HUES6 (cell line): ENCODE measurements around the gene ITPR3.

Experiments
- H3K27ac ChIP-seq: 2 replicates; pipeline ENCODE4 v1.7.0; 2013; ENCODE audit warnings: low read depth, mild to moderate bottlenecking, low read length, inconsistent platforms
- H3K27me3 ChIP-seq: 2 replicates; pipeline ENCODE4 v1.6.1; 2013; ENCODE audit warnings: low read length; ENCODE audit not compliant: control insufficient read depth, insufficient read depth
- H3K36me3 ChIP-seq: 2 replicates; pipeline ENCODE4 v1.6.1; 2013; ENCODE audit warnings: low read length; ENCODE audit not compliant: control insufficient read depth, insufficient read depth
- H3K4me1 ChIP-seq: 2 replicates; pipeline ENCODE4 v1.6.1; 2013; ENCODE audit warnings: low read length; ENCODE audit not compliant: control insufficient read depth, insufficient read depth
- H3K4me3 ChIP-seq: 2 replicates; pipeline ENCODE4 v1.5.1; 2013; ENCODE audit warnings: low read depth, low read length
- H3K9ac ChIP-seq: one replicate; pipeline ENCODE4 v1.6.1; 2013; ENCODE audit warnings: mild to moderate bottlenecking, low read length
- H3K9me3 ChIP-seq: 2 replicates; pipeline ENCODE4 v1.6.1; 2013; ENCODE audit warnings: low read depth, low read length; ENCODE audit not compliant: control insufficient read depth, insufficient read depth

ITPR3 gene

DNA sequence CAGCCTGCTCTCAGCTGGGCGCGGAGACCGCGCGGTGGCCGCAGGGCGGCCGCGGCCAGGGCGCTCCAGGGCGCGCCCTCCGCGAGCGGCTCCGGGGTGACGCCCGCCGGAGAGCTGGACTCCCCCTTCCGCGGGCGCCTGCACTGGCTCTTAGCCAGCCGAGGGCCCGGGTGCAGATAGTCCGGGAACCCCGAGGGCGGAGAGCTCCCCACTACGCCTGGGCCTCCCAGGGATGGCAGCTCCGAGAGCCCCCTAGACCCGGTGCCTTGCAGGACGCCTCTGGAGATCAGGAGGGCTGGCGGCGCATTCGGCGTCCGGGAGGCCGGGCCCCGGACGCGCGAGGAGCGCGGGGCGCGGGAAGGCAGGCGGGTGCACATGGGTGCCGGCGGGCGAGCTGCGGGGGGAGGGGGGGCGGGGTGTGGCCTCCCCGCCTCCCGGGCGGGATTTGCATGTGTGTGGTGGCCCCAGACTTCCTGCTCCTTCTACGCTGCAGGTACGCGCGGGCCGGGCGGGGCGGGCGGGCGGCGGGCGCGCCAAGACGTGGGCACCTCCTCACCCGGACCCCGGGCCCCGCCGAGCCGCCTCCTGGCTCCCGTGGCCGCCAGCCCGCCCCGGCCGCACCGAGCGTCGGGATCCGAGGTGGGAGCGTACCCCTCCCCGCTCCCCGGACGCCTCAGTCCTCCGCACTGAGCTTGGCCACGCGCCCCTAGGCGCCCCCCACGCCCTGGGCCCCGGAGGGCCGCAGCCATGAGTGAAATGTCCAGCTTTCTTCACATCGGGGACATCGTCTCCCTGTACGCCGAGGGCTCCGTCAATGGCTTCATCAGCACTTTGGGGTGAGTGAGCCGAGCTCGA lies at the start of gene ITPR3:
Gene ITPR3, plus strand, starts transcription at position 467 of the 855 bp plus-strand sequence. Its CDS starts 281 bp downstream, at position 748.
- Histone ChIP-seq H3K27ac (no peak within 1 kb of the TSS; the same call in 1 of the 2 replicates), H3K36me3 (no peaks in the 10 kb centered on the region; the same call in 1 of the 2 replicates), H3K4me1 (peaks cover 37% of the 10 kb centered on the region), H3K9me3 (no peaks in the 10 kb centered on the region), H3K4me3 (peak within 1 kb of the TSS; percentile 90), H3K27me3 (peaks cover 31% of the 10 kb centered on the region; the same call in 1 of the 2 replicates), H3K9ac (peak within 1 kb of the TSS; percentile 80)

GRCh38 chr6:33571637-33572316 lies 49.3 kb upstream of the ITPR3 start:
- Histone ChIP-seq H3K4me3 (peak overlapping the region; percentile 85), H3K27me3 (no peaks in the 10 kb centered on the region), H3K9me3 (no peaks in the 10 kb centered on the region), H3K36me3 (peaks cover 29% of the 10 kb centered on the region), H3K4me1 (peaks cover 10% of the 10 kb centered on the region; the same call in 1 of the 2 replicates), H3K27ac (no peak overlapping the region), H3K9ac (peak overlapping the region; percentile 74)

DNA sequence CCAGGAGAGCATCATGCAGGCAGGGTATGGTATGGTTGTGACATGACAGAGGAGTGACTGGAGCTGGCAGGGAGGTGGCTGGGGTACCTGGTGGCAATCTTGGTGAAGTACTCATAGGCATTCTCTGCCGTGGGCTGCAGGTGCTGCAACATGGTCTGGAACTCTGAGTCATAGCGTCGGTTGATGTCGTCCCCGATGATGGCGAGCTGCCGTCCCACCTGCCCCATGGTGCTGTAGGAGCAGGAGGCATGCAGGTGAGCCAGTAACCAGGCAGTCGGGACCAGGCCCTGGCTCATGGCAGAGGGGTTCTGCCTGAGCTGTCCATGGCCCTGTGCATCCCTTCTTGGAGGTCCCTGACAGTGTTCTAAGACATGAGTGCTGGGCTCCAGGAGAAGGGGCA lies 45.9 kb upstream of the ITPR3 start:
- Histone ChIP-seq H3K36me3 (peaks cover 39% of the 10 kb centered on the region), H3K4me3 (no peak overlapping the region), H3K4me1 (peaks cover 5% of the 10 kb centered on the region; the same call in 1 of the 2 replicates), H3K27me3 (no peaks in the 10 kb centered on the region), H3K9me3 (no peaks in the 10 kb centered on the region), H3K9ac (no peak overlapping the region), H3K27ac (no peak overlapping the region)

DNA sequence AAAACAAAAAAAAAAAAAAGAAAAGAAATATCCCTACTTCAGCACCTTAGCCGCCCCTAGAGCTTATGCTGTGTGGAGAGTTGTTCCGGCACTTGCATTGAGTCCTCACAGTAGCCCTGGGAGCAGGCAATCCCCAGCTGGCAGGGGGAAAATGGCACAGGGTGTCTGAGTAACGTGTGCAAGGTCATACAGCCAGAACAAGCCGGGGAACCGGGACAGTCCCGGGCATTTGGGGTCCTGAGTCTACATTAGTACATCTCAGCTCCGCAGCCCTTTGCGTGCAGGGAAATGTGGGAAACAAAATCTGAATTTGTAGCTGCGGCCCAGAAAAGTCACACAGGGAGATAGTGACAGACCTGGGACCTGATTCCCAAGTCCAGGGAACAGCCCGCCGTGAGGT lies 44.5 kb upstream of the ITPR3 start:
- Histone ChIP-seq H3K27me3 (no peaks in the 10 kb centered on the region), H3K9me3 (no peaks in the 10 kb centered on the region), H3K4me3 (no peak overlapping the region), H3K9ac (no peak overlapping the region), H3K4me1 (peaks cover 4% of the 10 kb centered on the region; the same call in 1 of the 2 replicates), H3K27ac (no peak overlapping the region), H3K36me3 (peaks cover 39% of the 10 kb centered on the region)

DNA sequence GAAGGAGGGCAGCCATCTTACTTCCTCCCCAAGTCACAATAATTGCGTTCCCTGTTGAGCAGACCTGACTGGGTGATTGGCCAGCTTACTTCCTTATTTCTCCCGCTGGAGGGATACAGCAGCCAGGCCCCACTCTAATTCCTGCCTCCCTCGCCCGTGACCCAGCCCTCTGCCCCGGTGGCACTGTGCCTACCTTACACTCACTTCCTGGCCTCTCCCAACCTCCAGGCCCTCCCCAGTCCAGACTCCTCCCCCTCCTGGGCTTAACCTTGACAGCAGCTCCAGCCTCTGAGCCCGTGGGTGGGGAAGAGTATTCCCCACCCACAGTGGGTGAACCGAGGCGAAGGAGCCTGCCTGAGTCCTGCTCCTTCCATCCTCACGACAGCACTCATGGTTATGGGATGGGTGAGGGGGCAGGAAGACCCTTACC lies 44.0 kb upstream of the ITPR3 start:
- Histone ChIP-seq H3K4me1 (0 out of 2 replicates have a peak, but pooled peaks cover 2% of the 10 kb centered on the region), H3K27me3 (no peaks in the 10 kb centered on the region), H3K9ac (no peak overlapping the region), H3K4me3 (no peak overlapping the region), H3K9me3 (no peaks in the 10 kb centered on the region), H3K36me3 (peaks cover 37% of the 10 kb centered on the region), H3K27ac (no peak overlapping the region)

- Histone ChIP-seq H3K9ac (no peak overlapping the region), H3K36me3 (peaks cover 34% of the 10 kb centered on the region), H3K27ac (no peak overlapping the region)
Measured at GRCh38 chr6:33577718-33578117, 43.4 kb upstream of the ITPR3 start.

GRCh38 chr6:33578164-33578563 lies 43.0 kb upstream of the ITPR3 start:
- no peak overlapping the region for H3K4me3 ChIP-seq
- no peak overlapping the region for H3K27ac ChIP-seq

More at GRCh38 chr6:33577718-33578117, 43.4 kb upstream of the ITPR3 start:
- Histone ChIP-seq H3K27me3 (no peaks in the 10 kb centered on the region), H3K4me1 (0 out of 2 replicates have a peak, but pooled peaks cover 2% of the 10 kb centered on the region), H3K9me3 (no peaks in the 10 kb centered on the region), H3K4me3 (no peak overlapping the region)

GRCh38 chr6:33578588-33579011 lies 42.5 kb upstream of the ITPR3 start:
- peak overlapping the region; percentile 99; the same call in 1 of the 2 replicates for H3K4me3 ChIP-seq
- H3K36me3 ChIP-seq: peaks cover 34% of the 10 kb centered on the region
- H3K9me3 ChIP-seq: no peaks in the 10 kb centered on the region
- 0 out of 2 replicates have a peak, but pooled peaks cover 6% of the 10 kb centered on the region for H3K4me1 ChIP-seq
- no peak overlapping the region for H3K27ac ChIP-seq
- H3K9ac ChIP-seq: no peak overlapping the region
- no peaks in the 10 kb centered on the region for H3K27me3 ChIP-seq

More at GRCh38 chr6:33578164-33578563, 43.0 kb upstream of the ITPR3 start:
- peaks cover 34% of the 10 kb centered on the region for H3K36me3 ChIP-seq
- H3K9ac ChIP-seq: no peak overlapping the region
- H3K9me3 ChIP-seq: no peaks in the 10 kb centered on the region
- H3K4me1 ChIP-seq: 0 out of 2 replicates have a peak, but pooled peaks cover 2% of the 10 kb centered on the region
- no peaks in the 10 kb centered on the region for H3K27me3 ChIP-seq

GRCh38 chr6:33579828-33580714 lies 41.1 kb upstream of the ITPR3 start, which contains the start of gene BAK1:
BAK1 (minus strand) TSS chr6:33580276; CDS start chr6:33577604, 2,672 bp downstream.
- Histone ChIP-seq H3K27me3 (no peaks in the 10 kb centered on the region), H3K36me3 (peaks cover 21% of the 10 kb centered on the region), H3K27ac (peak within 1 kb of the TSS; percentile 86; the same call in 1 of the 2 replicates), H3K9ac (peak within 1 kb of the TSS; percentile 89), H3K4me1 (peaks cover 10% of the 10 kb centered on the region; the same call in 1 of the 2 replicates), H3K4me3 (peak within 1 kb of the TSS; percentile 99), H3K9me3 (no peaks in the 10 kb centered on the region)

DNA sequence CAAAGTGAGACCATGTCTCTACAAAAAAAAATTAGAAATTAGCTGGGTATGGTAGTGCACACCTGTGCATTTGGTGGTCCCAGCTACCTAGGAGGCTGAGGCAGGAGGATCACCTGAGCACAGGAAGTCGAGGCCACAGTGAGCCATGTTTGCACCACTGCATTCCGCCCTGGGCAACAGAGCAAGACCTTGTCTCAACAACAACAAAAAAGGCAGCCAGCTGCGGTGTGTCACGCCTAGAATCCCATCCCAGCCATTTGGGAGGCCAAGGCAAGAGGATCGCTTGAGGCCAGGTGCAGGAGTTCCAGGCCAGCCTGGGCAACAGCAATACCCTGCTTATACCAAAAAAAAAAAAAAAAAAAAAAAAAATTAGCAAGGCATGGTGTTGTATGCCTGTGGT lies 39.9 kb upstream of the ITPR3 start:
- Histone ChIP-seq H3K4me3 (no peak overlapping the region), H3K36me3 (peaks cover 13% of the 10 kb centered on the region), H3K9me3 (no peaks in the 10 kb centered on the region), H3K9ac (no peak overlapping the region), H3K27ac (no peak overlapping the region), H3K4me1 (peaks cover 15% of the 10 kb centered on the region), H3K27me3 (no peaks in the 10 kb centered on the region)
